ENCODE measurements around the gene EDNRB. TPM values are rescaled to one million over a fixed set of nuclear protein-coding genes. Genes with fewer than 3 reads are reported as not detected.

EDNRB gene
- total RNA-seq, 1 donor, result 8.2 TPM

DNA sequence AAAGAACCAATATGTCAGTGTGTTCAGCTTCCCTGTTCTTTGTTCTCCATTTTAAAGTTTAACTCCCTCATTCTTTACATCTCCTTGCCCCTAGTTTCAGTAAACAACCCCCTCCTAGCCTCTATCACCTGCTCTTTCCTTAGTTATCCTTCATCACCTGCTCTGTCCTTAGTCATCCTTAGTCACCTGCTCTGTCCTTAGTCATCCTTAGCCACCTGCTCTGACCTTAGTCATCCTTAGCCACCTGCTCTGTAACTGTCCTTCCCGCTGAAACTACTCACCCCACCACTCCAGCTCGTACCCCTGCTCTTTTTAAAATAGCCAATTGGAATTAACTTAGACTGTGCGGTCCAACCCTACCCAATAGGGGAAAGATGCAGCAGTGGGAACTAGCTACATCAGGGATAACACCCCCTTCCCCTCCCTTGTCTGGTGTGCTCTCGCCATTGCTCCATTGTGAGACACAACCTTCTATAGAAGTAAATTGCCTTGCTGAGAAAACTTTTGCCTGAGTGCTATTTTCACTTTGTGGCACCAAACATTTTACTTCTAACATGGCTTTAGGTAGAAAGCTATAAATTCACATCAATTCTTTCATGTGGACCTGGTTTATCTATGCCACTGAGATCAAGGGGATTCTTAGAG, 16.2 kb downstream of the EDNRB start:
- H3K4me3 ChIP-seq (ENCODE audit: low read depth, low read length), result no peak overlapping the region
- no peak for DNase-seq (ENCODE audit: low read depth)
- TF ChIP-seq, protein P1, sequence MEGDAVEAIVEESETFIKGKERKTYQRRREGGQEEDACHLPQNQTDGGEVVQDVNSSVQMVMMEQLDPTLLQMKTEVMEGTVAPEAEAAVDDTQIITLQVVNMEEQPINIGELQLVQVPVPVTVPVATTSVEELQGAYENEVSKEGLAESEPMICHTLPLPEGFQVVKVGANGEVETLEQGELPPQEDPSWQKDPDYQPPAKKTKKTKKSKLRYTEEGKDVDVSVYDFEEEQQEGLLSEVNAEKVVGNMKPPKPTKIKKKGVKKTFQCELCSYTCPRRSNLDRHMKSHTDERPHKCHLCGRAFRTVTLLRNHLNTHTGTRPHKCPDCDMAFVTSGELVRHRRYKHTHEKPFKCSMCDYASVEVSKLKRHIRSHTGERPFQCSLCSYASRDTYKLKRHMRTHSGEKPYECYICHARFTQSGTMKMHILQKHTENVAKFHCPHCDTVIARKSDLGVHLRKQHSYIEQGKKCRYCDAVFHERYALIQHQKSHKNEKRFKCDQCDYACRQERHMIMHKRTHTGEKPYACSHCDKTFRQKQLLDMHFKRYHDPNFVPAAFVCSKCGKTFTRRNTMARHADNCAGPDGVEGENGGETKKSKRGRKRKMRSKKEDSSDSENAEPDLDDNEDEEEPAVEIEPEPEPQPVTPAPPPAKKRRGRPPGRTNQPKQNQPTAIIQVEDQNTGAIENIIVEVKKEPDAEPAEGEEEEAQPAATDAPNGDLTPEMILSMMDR (IDR thresholded peaks at IDR 0.05; ENCODE audit: insufficient read depth, low read depth, low read length), result no peak

DNA sequence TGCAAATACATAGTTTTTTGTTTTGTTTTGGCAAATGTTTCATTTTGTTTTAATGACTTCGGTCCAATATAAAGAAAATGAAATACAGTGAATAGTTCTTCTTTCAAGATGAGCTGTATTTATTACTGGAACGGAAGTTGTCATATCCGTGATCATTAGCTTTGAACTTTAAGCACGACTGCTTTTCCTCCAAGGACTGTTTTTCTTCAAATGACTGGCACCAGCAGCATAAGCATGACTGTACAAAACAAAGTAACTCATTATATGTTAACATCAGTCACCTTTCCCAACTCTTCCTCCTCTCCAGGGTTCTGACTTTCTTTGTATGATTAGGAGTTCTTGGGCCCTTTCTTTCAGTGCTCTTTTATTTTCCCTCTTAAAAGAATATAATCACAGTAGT, 20.5 kb downstream of the EDNRB start:
- DNase-seq (ENCODE audit: low read depth), result peak; percentile 64
- TF ChIP-seq, protein P1 (IDR thresholded peaks at IDR 0.05; ENCODE audit: insufficient read depth, low read depth, low read length), result no peak
- no peak overlapping the region for H3K4me3 ChIP-seq (ENCODE audit: low read depth, low read length)

DNA sequence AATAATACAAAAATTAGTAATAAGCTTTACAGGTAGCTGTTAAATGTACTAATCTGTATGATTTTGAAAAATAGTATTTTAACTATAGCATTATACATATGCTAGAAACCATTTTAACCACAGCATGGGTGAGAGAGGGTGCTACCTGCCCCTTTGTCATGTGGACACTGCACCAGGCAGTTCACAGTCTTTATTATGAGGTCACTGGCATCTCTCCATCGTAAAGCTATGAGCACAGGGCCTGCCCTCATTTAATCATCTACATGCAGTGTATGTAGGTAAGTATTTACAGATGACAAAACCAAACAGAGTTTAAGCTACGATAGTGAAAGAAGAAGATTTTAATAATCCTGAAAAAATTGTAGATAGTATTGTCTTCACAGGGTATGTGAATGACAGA, 21.7 kb downstream of the EDNRB start:
- DNase-seq (ENCODE audit: low read depth), result no peak
- no peak overlapping the region for H3K4me3 ChIP-seq (ENCODE audit: low read depth, low read length)
- TF ChIP-seq, protein P1 (IDR thresholded peaks at IDR 0.05; ENCODE audit: insufficient read depth, low read depth, low read length), result no peak

DNA sequence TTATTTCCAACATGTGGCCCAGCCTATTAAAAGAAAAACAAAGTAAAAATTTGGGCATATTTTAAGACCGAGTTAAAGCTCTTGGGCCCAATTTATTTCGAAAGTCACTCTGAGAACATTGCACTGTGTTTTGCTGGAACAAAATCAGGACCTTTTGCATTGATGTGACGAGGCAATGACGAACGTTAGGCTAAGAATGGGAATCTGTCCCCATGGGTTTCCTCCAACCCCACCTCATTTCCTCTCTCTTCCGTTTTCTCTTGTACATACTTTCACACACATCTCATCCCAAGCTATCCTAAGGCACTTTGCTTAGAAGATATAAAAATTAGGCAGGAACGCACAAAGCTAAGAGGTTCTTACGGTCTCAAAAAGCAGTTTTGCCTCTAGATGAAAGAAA, 22.1 kb downstream of the EDNRB start:
- no peak overlapping the region for H3K4me3 ChIP-seq (ENCODE audit: low read depth, low read length)
- TF ChIP-seq, protein P1 (IDR thresholded peaks at IDR 0.05; ENCODE audit: insufficient read depth, low read depth, low read length), result no peak
- DNase-seq (ENCODE audit: low read depth), result peak; percentile 45

GRCh38 chr13:77894743-77895142, 23.9 kb downstream of the EDNRB start:
- no peak overlapping the region for H3K4me3 ChIP-seq (ENCODE audit: low read depth, low read length)
- no peak for DNase-seq (ENCODE audit: low read depth)
- TF ChIP-seq, protein P1 (IDR thresholded peaks at IDR 0.05; ENCODE audit: insufficient read depth, low read depth, low read length), result no peak

- peak; percentile 64 for DNase-seq (ENCODE audit: low read depth)
- TF ChIP-seq, protein P1 (IDR thresholded peaks at IDR 0.05; ENCODE audit: insufficient read depth, low read depth, low read length), result no peak
- H3K4me3 ChIP-seq (ENCODE audit: low read depth, low read length), result no peak overlapping the region
Measured at GRCh38 chr13:77893066-77893465, 25.6 kb downstream of the EDNRB start.

DNA sequence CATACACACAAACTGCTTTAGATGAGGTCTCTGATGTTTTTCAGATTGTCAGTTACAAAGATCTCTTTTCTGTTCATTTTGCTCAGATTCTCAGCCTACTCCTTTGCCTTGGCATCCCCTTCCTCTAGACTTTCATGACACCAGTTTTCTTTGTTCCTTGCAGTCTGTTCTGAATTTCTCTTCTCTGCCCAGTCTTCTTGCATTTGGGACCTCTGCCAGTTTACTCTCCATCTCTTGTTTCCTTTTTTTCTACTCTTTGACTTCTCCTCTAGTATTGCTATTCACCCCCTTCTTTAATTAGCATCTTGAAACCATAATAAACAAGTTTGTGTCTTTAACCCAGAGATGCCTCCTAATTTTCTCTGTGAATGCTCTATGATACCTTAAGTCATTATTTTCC, 26.1 kb downstream of the EDNRB start:
- TF ChIP-seq, protein P1 (IDR thresholded peaks at IDR 0.05; ENCODE audit: insufficient read depth, low read depth, low read length), result no peak
- DNase-seq (ENCODE audit: low read depth), result no peak
- no peak overlapping the region for H3K4me3 ChIP-seq (ENCODE audit: low read depth, low read length)
